HT-29 (cell line): Measurements from ENCODE around the gene TREM1. TPM values are rescaled to one million over a fixed set of nuclear protein-coding genes. Genes with fewer than 3 reads are reported as not detected.
"Not testable (repeated sequence)": the region's sequence is repeated elsewhere in the genome, so short reads cannot be mapped to it uniquely, and the experiment has no call there.

Experiments used
- DNase-seq: peaks from one replicate; pipeline ENCODE4 v3.0.0-alpha.2; 2015; ENCODE audit warnings: low spot score
- total RNA-seq: library from RNA; depleted of rRNA; stranded (reverse); fragments of >200 nt; shearing (Covaris generic); gene quantifications from 2 replicates; pipeline ENCODE4 v1.2.3, GENCODE V29; 2014

Gene TREM1
- total RNA-seq, 1 experiment from 2014 or later: 0.18 TPM

DNA sequence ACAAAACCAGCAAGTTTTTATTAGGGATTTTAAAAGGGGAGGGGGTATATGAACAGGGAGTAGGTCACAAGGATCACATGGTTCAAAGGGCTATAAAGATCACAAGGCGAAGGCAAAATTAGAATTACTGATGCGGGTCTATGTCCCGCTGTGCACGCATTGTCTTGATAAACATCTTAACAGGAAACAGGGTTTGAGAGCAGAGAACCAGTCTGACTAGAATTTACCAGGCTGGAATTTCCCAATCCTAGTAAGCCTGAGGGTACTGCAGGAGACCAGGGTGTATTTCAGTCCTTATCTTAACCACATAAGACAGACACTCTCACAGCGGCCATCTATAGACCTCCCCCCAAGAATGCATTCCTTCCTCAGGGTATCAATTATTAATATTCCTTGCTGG is 10.8 kb upstream of the TREM1 start:
- not testable (repeated sequence) for DNase-seq

DNA sequence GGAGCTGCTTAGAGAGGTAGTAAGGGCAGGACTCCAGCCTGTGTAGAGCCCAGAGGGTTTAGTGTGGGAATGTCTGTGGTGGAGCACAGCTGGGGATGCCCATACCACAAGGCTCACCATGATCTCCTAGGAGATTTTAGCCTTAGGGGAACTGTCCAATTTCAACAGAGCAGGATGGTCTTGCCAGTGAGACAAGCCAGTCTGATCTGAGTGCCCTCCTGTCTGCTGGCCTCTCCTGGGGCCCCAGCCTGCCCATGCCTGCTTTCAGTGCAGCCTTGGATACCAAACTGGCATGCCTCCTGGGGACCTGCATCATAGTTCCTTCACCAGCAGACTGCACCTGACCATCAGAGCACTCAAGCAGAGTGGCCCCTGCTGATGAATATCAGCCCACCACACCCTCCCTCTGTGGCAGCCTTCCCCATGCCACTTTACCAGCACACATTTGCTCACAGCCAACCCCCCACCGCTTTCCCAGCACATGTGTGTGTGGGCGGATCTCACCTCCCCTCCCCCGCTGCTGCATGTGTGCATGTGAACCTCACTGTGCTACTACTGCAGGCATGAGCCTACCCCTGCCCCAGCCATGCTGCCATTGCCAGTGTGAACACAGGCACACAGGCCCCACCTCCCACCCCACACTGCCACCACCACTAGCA is 7.9 kb upstream of the TREM1 start:
- DNase-seq: no peak

DNA sequence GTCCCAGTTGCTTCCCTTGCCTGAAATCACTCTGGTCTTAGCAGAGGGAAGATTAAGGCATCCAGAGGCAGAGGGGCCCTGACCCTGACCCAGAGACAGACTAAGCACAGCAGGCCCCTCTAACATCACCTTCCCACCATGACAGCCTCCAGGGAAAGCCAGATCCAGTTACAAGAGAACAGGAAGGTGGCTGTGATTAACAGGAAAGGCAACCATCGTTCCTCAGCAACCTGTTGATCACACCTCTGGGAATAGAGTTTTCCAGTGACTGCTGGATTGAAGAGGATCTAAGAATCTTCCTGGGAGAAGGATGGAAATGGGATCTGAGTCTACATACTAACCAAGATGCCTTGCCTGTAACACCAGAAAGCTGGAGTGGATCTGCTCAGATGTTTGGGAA is 5.2 kb upstream of the TREM1 start:
- no peak for DNase-seq

DNA sequence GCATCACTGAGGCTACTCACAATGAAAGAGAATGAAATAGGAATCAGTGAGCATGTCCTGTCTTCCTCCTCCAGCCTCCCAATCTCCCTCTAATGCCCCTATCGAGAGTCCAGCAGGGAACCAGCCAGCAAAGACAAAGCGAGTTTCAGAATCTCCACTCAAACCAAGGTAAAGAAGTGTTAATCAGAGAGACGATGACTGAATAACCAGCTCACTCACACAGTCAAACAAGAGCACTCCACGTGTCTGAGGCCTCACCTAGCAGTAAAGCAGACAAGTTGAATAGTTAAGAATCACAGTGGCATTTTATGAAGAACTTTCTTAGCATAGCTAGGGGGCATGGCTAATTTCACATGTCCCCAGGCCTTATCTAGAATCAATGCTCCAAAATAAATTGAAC is 3.3 kb upstream of the TREM1 start:
- DNase-seq: no peak

DNA sequence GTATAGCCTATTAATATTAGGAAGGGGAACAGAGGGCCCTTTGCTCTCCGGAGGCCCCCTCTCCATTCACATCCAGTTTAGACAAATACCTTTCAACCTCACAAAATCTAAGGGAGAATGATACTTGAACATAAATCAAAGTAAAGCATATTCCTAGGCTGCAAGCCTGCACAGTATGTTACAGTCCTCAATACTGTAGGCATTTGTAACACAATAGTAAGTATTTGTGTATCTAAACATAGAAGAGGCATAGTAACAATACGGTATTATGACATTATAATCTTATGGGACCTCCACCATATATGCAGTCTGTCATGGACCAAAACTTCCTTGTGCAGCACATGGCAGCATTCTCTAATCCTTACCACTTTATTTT is 2.3 kb upstream of the TREM1 start:
- DNase-seq: no peak

DNA sequence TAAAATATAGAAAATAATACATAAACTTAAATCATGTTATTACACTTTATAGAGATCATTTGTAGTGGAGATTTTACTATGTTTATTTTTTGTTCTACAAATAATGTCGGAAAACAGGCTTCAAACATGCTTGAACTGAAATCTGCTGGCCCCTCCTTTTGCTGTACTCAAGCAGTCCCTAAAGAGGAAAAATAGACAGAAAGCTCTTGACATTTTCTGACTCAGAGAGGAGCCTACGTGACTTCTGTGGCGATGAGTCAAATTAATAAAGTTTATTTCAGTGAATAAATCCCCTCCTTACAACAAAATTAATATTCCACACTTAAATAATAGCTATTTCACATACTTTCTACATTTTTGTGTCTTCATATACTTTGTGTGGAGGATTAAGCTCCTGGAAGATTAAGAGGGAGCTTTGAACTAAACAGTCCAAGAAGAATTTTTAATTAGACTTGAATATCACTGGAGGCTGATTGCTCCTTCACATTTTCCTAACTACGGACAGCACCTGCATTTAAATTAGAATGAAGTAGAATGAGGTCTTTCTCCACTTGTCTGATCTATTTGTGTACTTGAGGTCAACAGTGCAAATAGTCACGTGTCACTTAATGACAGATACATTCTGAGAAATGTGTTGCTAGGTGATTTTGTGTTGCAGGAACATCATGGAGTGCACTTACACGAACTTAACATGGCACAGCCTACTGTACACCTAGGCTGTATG is 1.7 kb upstream of the TREM1 start:
- peak; percentile 43 for DNase-seq

DNA sequence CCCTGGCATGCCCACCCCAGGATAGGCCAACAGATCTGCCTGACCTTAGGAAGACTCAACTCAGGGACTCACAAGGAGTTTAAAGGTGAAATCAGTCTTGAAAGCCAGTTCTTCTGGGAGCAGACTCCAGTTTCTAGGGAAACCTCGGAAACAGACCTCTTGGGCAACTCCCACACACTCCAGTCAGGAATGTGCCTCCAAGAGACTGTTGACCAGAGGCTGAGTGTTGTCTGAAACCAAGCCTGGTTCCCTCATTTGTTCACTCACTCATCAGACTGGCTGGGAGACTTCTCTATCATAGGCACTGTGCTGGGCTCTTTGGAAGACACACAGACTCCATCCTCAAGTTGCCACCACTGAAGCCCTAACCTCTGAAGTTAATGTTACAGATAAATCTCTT is 1.8 kb downstream of the TREM1 start:
- no peak for DNase-seq

DNA sequence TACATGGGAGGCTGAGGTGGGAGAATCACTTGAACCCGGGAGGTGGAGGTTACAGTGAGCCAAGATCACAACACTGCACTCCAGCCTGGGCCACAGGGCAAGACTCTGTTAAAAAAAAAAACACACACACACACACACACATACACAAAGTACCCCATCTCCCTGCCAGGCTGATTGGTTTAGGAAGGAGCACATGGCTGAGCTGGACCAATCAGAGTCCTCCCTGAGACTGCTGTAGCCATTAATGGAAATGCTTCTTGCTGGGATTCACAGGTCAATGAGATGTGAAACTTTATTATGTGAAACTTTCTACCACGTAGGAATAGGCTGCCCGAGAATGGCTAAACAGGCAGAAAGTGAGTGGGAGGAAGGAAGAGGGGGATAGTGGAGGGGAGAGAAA is 2.9 kb downstream of the TREM1 start:
- DNase-seq: no peak

DNA sequence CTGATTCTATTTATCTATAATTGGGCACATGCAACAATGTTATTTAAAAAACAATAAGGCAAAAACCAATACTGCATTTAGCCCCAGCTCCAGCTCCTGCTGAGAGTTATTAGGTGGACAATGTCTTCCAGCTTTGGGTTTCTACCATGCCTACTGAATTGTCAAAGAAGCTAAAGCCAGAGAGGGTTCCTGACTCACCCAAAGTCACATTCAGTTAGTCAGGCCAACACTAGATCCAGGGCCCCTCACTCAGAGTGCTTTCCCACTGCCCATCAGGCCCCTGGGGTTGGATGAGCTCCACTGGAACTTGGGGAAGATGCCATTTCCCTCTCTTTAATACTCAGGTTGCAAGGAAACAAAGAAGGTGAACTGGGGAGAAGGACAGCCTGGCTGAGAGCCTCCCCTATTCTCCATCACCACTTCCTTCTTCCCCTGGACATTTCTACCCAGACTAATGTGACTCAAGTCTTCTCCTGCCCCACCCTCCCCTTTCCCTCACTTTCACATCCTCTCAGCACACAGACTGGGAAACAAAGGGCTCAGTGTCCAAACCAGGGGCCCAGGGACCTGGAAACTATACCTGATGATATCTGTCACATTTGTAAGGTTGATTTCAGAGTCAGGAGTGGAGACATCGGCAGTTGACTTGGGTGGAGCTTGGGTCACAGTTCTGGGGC is 6.0 kb downstream of the TREM1 start:
- DNase-seq: peak; percentile 60

DNA sequence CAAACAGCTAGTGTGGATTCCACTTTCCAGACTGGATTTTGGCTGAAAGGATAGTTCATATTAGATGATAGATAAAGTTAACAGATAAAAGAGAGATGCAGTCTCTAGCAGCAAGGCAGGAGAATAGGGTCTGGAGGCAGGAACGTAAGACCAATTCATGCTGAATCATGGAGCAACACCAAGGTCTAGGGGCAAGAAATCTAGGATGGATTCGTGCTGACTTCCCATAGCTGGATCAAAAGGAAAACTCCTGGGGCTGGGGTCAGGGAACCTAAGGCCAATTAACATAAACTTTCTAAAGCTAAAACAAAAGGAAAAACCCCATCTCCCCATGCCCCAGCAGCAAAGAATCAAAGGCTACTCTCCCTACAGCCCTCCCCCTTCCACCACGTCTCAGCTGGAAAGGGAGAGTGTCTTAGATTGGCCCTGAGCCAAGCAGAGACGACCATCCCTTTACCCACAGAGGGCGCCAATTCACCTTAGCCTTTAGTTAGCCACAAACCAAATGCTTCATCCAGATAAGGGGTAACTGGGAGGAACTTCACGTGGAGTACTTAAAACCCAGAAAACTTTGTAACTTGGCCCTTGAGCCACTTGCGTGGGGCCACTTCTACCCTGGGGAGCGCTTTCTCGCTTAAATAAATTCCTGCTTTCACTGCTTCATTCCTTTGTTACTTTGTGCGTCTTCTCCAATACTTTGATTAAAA is 7.6 kb downstream of the TREM1 start:
- peak; percentile 77 for DNase-seq

DNA sequence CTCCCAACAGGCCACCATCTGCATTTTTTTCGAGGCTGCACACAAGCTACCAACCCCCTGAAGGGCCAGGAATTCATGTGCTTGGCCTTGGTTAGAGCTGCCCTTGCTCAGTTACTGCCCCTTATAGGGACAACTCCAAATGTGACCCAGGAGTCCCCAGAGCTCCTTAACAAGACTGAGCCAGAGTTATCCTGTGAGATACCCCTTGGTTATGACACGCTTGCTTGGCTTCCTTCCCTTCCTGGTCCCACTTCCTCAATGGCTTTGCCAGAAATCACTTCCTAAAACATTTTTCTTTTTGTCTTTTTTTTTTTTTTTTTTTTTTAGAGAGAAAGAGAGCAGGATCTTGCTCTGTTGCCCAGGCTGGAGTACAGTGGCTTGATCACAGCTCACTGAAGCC is 8.9 kb downstream of the TREM1 start:
- DNase-seq: no peak

DNA sequence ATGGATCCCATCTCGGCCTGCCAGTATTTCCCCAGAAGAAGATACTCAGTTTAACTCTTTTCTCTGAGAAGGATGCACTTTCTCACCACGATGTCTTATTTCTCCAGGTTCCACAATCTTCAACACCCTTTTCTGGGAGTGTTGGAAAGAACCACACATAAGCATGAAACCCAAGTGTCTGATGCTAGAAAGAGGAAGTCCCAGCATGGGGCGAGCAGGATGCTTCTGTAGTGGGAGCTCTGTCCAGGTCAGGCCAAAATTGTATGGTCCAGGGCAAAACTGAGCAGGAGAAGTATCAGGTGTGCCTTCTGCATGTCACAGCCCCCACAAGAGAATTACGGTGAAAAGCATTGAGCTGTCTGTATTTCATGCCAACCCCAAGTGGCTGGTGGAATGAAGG is 11.0 kb downstream of the TREM1 start:
- no peak for DNase-seq

DNA sequence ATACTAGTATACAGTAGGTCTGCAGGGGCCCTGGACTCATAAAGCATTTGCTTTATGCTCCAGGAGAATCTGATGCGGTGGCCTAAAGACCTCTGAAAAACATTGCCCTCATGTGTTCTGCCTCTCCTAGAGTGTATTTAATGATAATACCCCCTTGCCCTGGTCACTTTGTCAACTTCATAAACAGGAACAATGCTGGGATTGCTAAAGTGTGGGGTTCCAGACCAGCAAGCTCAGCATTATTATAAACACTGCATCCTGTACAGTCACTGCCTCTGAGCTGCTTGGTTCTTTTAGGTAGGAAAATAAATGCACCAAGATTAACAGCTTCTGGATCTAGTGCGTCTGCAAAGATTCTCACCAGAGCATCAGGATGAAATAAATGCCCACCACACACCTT is 12.2 kb downstream of the TREM1 start:
- DNase-seq: no peak

DNA sequence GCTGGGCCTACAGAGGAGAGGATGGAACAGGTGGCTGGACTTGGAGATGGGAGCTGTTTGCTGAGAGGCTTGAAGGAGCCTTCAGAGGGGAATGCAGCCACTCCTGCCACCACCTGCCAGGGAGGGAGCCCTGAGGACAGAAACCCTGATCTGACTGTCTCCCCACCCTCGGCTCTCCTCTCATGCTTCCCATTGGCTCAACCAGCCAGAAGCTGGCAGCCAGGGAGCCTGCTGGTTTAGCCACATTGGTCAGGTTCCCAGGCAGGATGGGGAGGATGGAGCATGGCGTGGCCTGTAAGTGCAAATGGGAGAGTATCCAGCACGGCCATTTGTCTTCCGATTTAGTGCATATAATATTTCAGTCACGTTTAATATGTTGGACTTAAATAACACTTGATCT is 12.8 kb downstream of the TREM1 start:
- no peak for DNase-seq

DNA sequence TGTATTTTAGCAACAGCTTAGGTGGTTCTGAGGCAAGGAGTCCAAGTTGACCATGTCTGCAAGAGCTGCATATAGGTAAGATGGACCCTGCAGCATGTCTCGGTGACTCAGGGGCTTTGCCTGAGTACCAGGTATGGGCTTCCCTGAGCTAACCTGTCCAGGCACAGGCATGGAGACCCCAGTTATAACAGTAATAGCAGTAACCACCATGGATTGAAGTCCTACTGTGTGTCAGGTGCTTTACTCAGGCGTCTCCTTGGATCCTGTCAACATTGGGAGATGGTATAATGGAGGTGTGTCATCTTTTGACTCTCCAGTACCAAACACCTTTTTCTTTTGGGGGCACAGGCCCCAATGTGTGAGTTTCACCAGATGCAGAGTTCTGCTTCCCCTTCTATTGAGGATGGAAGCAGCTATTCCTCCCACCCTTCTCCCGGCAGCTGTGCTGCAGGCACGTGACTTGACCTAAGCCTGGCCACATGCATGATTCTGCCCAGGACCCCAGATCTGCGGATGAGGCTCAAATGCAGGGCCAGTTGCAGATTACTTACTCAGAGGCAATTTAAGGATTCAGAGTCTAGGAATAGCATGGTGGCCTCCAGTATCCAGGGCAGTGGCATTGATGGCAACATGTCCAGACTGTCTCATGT is 13.8 kb downstream of the TREM1 start:
- no peak for DNase-seq

DNA sequence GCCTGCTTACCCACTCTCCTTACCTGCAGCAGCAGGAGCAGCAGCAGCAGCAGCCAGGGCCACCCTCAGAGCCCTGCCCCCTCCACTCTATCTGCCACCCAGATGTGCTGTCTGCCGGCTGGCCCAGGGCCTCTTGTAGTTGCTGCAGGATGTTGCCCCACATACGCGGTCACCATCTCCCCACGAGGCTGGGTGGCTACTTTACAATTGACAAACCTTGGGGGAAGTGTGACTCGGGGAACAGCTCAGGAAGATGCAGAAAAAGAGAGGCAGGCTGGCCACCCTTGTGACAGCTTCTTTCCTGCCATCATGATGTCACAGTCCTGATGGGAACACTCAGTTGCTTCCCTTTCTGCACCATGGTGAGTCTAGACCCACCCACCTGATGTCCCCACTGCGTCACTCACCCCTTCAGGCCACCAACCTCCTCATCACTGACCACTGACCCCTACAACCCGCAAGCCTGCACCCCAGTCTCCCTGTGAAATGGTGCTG is 14.5 kb downstream of the TREM1 start:
- DNase-seq: no peak

DNA sequence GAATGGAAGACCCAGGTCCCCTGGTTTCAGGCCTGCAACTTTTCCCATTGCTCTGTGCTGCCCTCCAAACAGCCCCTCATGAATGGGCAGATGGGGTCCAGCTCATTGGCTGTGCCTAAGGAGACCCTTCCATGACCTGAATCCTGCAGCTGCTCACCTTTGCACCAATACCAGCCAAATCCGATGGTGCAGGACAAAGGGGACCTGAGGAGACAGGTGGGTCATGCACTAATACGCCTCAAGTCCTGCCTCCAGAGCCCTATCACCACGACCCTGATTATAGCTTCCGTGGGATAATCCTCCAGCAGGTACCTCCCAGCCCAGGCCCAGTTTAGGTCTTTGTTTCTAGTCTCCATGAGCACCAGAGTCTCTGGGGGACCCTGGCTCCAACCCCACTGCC is 16.8 kb downstream of the TREM1 start:
- DNase-seq: no peak

DNA sequence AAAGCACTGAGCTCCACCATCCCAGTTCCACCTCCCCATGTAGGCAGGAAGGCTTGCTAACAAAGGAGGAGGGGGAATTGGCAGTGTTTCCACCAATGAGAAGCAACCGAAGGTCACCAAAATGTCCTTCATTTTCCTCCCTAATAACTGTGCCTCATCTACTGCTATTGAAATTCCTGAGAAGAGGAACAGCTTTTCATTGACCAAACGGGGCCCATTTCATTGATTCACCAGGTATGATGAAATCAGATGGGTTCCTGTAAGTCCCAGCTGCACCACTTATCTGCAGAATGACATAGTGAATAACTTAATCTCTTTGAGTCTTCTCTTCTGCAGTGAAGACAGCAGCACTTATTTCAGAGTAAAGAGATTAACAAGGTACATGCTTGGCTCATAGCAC is 17.3 kb downstream of the TREM1 start:
- DNase-seq: no peak

DNA sequence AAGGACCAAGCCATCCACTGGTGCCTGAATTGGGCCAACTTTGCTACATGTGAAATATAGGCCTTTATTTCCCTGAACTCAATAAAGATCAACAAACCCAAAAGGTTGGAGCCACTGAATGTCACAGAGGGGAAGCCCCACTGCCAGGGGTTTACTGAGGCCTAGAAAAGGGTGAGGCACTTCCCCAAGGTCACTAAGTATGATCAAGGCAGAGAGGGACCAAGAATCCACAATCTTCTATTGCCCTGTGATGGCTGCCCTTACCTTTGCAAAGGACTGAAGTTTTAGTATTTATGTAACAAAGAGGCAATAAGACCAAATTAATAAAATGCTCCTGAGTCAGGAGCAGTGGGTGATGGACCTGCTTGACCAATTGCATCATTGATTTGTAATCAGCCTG is 18.0 kb downstream of the TREM1 start:
- no peak for DNase-seq

DNA sequence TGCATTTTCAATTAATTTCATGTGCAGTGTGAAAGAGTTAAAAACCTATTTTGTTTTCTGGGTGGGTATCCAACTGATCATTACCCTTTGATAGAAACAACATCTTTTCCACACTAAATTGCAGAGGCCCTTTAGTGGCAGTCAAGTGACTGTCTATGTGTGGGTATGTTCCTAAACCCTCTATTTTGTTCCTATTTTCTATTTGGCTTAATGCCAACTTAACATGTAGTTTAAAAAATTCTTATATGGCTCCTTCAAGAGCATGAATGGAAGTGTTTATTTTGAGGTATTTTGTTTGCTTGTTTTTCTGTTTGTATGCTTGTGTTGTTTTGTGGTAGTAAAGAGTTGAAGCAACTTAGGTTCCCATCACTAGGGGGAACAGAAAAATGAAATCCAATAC is 19.9 kb downstream of the TREM1 start:
- DNase-seq: no peak

DNA sequence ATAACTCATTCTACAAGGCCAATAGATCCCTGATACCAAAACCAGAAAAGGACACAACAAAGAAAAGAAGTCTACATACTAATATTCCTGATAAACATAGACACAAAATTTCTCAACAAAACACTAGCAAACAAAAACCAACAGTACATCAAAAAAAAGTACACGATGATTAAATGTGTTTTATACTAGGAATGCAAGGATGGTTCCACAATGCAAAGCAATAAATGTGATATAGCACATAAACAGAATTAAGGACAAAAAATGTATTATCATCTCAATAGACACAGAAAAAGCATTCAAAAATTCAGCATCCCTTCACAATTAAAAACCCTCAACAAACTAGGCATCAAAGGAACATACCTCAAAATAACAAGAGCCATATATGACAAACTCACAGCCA is 23.2 kb downstream of the TREM1 start:
- no peak for DNase-seq

DNA sequence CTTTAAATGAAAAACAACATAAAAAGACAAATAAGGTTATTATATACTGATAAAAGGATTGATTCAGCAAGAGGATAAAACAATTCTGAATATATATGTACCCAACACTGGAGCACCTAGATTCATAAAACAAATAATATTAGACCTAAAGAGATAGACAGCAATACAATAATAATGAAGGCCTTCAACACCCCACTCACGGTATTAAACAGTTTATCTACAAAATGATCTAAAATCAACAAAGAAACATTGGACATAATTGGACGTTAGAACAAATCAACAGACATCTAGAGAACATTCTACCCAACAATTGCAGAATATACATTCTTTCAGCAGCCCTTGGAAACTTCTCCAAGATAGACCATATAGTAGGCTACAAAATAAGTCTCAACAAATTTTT is 24.1 kb downstream of the TREM1 start:
- no peak for DNase-seq
